Parathyroid adenoma (tissue), 2 donors: ENCODE measurements around the gene CEP104.
A peak's percentile ranks its signal among the peaks of the same experiment; 100 is the strongest.

Source experiments
- H2AFZ ChIP-seq: fragments of 300-600 bp; sonication (generic); one replicate; pipeline ENCODE4 v1.7.0; 2017; ENCODE audit warnings: antibody characterized with exemption, mild to moderate bottlenecking
- H3K27ac ChIP-seq: fragments of 300-600 bp; sonication (generic); one replicate; pipeline ENCODE4 v1.7.0; 2017
- H3K27me3 ChIP-seq: fragments of 300-600 bp; sonication (generic); one replicate; pipeline ENCODE4 v1.7.0; 2017; ENCODE audit warnings: low read length; ENCODE audit not compliant: control insufficient read depth, insufficient read depth
- H3K36me3 ChIP-seq: fragments of 300-600 bp; sonication (generic); one replicate; pipeline ENCODE4 v1.7.0; 2017; ENCODE audit warnings: low read length; ENCODE audit not compliant: control insufficient read depth, insufficient read depth
- H3K4me1 ChIP-seq: fragments of 300-600 bp; sonication (generic); one replicate; pipeline ENCODE4 v1.7.0; 2017; ENCODE audit warnings: control low read depth
- H3K4me2 ChIP-seq: fragments of 300-600 bp; sonication (generic); one replicate; pipeline ENCODE4 v1.7.0; 2017; ENCODE audit warnings: low read length
- H3K4me3 ChIP-seq: fragments of 300-600 bp; sonication (generic); one replicate; pipeline ENCODE4 v1.7.0; 2017; ENCODE audit warnings: low read depth, low read length
- H3K79me2 ChIP-seq: fragments of 300-600 bp; sonication (generic); one replicate; pipeline ENCODE4 v1.7.0; 2017; ENCODE audit warnings: control low read depth
- H3K9ac ChIP-seq: fragments of 300-600 bp; sonication (generic); one replicate; pipeline ENCODE4 v1.7.0; 2017; ENCODE audit warnings: mild to moderate bottlenecking
- H3K9me3 ChIP-seq: fragments of 300-600 bp; sonication (generic); one replicate; pipeline ENCODE4 v1.7.0; 2017; ENCODE audit warnings: low read length; ENCODE audit not compliant: control insufficient read depth
- CTCF ChIP-seq: fragments of 300-600 bp; sonication (generic); IDR thresholded peaks from one replicate; pipeline ENCODE4 v1.7.0; 2017; ENCODE audit warnings: antibody characterized with exemption, mild to moderate bottlenecking
- donor health status: primary hyperparathyroidism.

Gene CEP104

GRCh38 chr1:3902111-3902511 is 45.1 kb upstream of the CEP104 start:
- peaks cover 12% of the 10 kb centered on the region for H3K79me2 ChIP-seq
- no peaks in the 10 kb centered on the region for H3K36me3 ChIP-seq
- H3K9me3 ChIP-seq, result no peaks in the 10 kb centered on the region
- H3K27ac ChIP-seq, result no peak overlapping the region
- no peaks in the 10 kb centered on the region for H3K27me3 ChIP-seq
- TF ChIP-seq CTCF, result no peak
- no peak overlapping the region for H2AFZ ChIP-seq
- no peak overlapping the region for H3K9ac ChIP-seq
- H3K4me2 ChIP-seq, result no peak overlapping the region
- H3K4me1 ChIP-seq, result no peaks in the 10 kb centered on the region
- H3K4me3 ChIP-seq, result no peak overlapping the region

GRCh38 chr1:3900969-3901529 is 44.0 kb upstream of the CEP104 start:
- Histone ChIP-seq H3K9ac (no peak overlapping the region), H3K9me3 (no peaks in the 10 kb centered on the region), H3K36me3 (no peaks in the 10 kb centered on the region), H3K4me2 (peak overlapping the region; percentile 100), H3K4me3 (peak overlapping the region; percentile 92), H3K4me1 (no peaks in the 10 kb centered on the region), H3K27ac (peak overlapping the region; percentile 89), H3K79me2 (peaks cover 12% of the 10 kb centered on the region), H2AFZ (peak overlapping the region; percentile 97), H3K27me3 (no peaks in the 10 kb centered on the region)
- no peak for TF ChIP-seq CTCF

- H3K4me1 ChIP-seq, result no peaks in the 10 kb centered on the region
- no peak for TF ChIP-seq CTCF
- peak within 1 kb of the TSS; percentile 100 for H3K4me2 ChIP-seq
- peak within 1 kb of the TSS; percentile 89 for H3K27ac ChIP-seq
- peaks cover 12% of the 10 kb centered on the region for H3K79me2 ChIP-seq
- no peaks in the 10 kb centered on the region for H3K9me3 ChIP-seq
- H3K27me3 ChIP-seq, result no peaks in the 10 kb centered on the region
- peak within 1 kb of the TSS; percentile 67 for H3K9ac ChIP-seq
- no peaks in the 10 kb centered on the region for H3K36me3 ChIP-seq
- peak within 1 kb of the TSS; percentile 92 for H3K4me3 ChIP-seq
- peak within 1 kb of the TSS; percentile 97 for H2AFZ ChIP-seq
These were observed 43.3 kb upstream of the CEP104 start, which contains the start of gene C1orf174 for GRCh38 chr1:3900150-3900968. Gene C1orf174, minus strand, starts transcription at chr1:3900272. Its CDS starts 86 bp downstream, at chr1:3900186.

DNA sequence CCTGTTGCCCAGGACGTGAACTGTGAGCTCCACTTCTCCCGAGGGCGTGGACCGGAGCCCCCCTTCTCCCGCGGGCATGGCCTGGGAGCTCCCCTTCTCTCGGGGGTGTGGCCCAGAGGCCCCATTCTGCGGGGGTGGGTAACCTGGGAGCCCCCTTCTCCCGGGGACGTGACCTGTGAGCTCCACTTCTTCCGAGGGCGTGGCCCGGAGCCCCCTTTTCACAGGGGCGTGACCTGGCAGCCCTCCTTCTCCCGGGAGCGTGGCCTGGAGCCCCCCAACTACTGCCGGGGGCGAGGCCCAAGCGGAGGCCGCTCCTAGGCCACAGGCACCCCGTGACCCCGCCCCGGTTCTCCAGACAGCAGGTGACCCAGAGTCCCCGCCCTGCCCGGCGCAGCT is 42.7 kb upstream of the CEP104 start:
- no peak for TF ChIP-seq CTCF
- Histone ChIP-seq H3K9me3 (no peaks in the 10 kb centered on the region), H2AFZ (peak overlapping the region; percentile 97), H3K36me3 (no peaks in the 10 kb centered on the region), H3K9ac (peak overlapping the region; percentile 67), H3K4me1 (no peaks in the 10 kb centered on the region), H3K4me2 (peak overlapping the region; percentile 96), H3K79me2 (peaks cover 12% of the 10 kb centered on the region), H3K4me3 (peak overlapping the region; percentile 92), H3K27me3 (no peaks in the 10 kb centered on the region), H3K27ac (peak overlapping the region; percentile 89)
